HG03064 (cell line): Measurements from ENCODE around the gene ABLIM2.

Experiments used
- ATAC-seq: cut with Tn5 transposase; IDR thresholded peaks from one replicate; pipeline ENCODE4 v1.9.1; 2021; ENCODE audit warnings: low read depth; ENCODE audit not compliant: unreplicated experiment

ABLIM2 gene

DNA sequence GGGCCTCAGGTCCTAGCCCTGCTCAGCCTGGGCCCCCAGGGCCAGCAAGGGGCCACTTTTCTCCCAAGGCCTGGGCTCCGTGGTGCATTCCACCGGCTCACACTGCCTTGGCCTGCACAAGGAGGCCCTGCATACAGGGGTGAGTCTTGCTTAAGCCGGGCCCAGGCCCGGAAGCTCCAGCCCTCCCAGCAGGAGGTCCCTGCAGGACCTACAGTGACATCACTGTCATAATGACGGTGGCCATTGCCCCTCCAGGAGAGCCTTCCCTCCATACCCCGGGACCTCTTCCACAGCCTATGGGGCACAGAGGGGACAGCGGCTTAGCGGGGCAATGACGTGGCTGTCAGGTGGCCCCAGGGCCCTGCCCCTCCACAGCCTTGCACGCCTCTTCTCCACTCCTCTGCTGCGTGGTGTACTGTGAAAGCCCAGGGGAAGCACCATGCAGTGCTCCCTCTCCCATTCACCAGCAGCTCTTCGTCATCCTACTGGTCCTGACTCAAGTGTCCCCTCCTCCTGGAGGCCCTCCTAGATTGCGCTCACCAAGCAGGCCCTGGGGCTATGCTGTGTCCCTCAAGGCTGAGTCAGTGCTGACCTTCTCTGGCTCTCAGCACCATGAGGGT lies 186.6 kb downstream of the ABLIM2 start:
- no peak for ATAC-seq

DNA sequence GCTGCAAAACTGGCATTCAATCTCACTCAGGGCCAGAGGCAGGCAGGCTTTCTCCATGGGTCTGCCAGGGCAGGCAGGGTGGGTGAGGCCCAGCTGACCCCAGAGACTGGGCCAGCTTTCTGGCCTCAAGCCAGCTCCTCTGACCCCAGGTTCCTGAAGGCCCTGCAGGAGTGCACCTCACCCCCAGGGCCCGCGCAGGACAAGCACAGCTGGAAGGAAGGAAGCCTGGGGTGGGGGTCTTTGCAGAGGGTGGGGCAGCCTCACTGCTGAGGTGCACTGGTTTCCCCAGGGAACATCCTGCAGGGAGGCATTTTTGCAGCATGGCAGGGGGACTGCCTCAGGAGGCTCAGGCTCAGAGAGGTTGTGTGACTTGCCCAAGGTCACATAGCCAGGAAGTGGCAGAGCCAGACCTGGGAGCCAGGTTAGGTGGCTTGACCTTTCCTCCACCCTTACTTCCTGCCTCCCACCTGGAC lies 187.4 kb downstream of the ABLIM2 start:
- ATAC-seq = no peak

DNA sequence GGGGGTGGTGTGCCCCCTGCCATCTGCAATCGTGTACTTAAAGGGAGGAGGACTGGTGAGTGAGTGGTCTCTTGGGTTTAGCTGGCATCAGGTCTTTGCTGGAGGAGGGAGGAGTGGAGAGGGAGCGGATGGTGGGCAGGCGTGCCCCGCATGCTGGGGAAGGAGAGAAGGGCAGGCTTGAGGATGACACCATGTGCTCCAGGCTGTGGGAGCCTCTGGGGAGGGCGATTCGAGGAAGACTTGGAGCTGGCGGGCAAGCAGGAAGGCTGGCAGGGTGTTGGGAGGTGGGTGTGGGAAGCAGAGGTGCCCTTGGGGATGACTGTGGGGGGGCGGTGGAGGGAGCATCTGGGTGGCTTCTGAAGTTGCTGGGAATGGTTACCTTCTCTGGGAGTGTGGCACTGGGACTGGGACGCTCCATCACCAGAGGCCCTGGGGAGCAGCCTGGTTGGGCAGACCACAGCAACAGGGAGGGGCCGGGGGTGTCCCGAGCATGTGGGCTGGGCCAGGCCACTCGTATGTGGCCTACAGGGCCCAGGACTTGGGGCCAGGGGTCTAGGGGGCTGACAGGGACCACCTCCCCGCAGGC lies 188.2 kb downstream of the ABLIM2 start:
- ATAC-seq = peak; percentile 9

DNA sequence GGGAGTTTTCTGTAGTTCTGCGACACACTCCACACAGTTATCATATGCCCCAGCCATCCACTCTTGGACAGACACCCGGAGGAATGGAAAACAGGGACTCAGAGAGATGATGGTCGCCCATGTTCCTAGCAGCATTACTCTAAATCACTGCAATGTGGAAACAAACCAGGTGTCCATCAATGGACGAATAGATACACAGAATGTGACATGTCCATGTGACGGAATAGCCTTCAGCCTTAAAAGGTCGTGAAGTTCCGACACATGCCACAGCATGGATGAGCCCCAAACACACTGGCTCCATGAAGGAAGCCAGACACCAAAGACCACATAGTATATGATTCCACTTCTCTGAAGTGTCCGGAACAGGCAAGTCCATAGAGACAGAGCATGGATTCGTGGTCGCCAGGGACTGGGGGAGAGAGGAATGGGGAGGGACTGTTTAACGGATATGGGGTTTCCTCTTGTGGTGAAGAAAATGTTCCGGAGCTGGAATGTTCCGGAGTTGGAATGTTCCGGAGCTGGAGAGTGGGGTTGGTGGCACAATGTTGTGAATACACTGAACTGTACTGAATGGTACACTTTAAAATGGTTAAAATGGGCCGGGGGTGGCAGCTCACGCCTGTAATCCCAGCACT lies 190.2 kb downstream of the ABLIM2 start:
- ATAC-seq = no peak

DNA sequence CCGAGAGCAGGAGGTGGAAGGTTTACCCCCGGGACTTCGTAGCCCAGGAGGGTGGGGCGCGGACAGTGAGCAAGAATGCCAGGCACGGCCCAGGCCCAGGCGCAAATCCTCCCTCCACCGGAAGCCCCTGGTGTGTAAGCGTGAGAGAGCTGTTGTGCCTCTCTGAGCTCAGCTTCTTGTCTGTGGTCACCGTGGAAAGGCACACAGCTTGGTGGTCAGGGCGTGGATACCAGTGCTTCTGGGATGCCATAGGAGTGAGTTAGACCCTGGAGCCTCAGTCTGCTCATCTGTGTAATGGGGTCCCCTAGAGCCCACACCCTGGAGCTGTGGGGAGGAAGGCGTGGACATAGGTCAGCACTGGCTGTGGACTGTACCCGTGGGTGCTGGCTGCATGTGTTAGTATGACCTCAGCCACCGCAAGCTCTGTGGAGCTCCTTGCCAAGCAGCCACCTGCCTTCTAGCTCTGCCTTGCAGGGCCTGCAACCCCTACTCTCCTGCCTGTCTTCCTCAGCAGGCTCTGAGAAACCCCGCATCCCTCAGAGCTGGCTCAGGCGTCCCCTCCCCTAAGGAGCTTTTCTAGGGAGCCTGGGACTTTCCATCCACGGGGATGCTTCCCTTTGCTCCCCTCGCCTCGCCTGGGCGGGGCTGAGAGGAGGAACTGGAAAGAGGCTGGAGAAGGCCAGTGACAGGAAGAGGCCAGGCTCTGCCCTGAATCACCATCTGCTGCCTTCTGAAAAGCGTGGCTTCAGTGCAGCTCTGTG lies 190.9 kb downstream of the ABLIM2 start:
- no peak for ATAC-seq

DNA sequence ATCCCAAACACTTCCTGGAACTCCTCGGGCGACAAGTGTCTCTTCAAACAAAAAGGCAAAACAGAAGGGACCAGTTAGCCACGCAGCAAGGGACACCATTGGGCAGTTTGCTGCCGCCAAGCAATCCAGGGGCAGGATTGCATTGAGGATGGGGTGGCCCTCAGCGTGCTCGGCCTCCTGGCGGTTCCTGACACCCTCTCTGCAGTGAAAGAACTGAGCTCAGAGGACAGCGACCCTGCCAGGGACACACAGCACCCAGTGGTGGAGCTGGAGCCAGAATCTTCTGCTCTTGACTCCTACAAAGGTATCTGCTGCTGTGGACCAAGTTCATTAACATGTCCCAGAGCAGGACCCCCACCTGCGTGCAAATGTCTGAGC lies 191.6 kb downstream of the ABLIM2 start:
- ATAC-seq = no peak

DNA sequence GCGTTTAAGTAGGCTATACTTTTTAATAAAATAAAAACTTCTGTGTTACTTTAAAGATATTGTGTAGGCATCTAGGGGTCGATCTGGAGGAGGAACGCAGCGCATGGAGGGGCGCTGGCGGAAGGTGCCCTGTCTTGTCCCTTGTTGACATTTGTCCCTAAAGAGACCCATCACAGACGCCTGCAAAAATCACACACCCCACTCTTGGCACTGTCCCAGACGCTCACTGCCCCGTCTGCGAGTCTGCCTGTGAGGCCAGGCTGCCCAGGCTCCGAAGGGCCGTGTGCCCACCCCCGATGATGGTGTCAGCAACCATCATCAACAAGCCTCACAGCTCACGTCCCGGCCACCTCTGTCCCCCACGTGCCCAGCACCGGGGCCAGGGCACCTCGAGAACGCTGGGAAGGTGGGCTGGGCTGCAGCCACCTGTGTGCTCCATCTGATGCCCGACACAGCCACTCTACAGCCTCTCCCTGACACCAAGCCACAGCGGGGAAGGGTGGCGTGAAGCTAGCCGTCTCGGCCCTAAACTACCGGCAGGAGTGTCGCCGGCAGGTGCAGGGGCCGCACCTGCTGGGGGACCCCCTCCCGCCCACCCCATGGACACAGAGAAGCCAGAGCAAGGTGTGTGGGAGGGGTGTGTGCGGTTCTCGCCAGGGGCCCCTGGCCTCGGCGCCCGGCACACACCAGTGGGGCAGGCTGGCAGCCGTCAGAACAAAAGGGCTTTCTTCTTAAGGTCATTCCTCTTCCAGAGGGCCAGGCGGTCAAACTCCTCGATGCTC lies 192.1 kb downstream of the ABLIM2 start:
- ATAC-seq = no peak

DNA sequence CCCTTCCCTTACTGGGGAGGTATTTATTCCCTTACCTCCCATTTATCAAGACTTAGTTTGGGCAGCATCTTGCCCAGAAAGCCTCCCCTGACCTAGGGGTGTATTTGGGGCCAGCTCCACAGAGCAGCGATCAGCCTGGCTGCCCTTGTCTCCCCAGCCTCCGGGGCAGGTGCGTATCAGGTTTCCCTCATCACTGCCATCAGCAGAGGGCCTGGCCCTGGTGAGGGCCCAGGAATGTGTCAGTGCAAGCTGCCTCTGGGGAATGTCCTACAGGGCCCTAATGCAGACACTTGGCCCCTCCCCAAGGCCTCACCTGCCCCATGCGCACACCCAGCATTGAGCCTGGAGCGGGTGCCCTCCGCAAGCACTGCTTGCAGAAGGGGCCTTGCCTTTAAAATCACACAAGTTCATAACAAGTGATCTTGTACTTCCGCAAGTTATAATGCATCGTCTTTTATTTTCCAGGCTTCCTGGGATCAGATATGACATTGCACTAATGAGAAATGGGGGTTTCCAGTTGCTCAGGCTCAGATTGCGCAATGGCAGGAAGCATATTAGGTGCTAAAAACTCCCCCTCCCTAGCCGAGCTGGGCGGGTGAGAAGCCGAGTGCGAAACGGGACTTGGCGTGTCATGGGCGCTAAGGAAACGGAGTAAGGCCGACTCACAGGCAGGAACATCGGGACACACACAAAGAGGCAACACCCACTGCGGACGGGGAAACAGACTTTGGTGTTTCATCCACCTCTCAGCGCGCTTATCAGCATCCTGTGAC lies 193.5 kb downstream of the ABLIM2 start:
- ATAC-seq = no peak

DNA sequence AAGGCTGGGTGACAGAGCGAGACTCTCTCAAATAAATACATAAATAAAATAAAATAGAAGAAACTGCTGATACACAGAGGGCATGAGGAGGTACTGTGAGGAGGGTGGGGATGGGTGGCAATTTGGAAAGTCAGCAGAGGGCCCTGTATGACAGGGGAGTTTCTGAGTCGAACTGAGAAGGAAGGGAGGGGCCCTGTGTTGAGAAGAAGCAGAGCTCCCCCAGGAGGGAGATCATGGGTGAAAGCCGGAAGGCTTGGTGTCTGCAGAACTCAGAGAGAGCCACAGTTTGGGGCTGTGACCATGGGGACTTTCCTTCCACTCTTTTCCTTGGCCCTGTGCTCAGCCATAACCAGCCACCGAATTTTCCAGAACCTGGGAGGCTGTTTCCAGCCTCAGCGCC lies 194.2 kb downstream of the ABLIM2 start:
- ATAC-seq = no peak

DNA sequence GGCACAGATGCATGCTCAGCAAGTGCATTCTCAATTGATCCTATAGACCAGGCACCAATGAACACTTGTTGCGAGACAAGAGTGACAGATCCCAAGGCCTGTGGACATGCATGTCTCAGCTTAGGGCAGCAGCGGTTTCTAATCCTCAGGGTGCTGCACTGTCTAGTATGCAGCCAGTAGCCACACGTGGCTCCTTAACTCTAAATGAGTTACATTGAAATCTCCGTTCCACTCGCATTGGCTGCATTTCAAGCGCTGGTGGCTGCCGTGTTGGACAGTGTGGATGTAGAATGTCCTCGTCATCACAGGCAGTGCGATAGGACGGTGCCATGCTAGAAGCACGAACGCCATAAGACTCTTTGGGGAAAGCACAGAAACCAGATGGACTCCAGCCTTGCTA lies 194.9 kb downstream of the ABLIM2 start:
- ATAC-seq = no peak

DNA sequence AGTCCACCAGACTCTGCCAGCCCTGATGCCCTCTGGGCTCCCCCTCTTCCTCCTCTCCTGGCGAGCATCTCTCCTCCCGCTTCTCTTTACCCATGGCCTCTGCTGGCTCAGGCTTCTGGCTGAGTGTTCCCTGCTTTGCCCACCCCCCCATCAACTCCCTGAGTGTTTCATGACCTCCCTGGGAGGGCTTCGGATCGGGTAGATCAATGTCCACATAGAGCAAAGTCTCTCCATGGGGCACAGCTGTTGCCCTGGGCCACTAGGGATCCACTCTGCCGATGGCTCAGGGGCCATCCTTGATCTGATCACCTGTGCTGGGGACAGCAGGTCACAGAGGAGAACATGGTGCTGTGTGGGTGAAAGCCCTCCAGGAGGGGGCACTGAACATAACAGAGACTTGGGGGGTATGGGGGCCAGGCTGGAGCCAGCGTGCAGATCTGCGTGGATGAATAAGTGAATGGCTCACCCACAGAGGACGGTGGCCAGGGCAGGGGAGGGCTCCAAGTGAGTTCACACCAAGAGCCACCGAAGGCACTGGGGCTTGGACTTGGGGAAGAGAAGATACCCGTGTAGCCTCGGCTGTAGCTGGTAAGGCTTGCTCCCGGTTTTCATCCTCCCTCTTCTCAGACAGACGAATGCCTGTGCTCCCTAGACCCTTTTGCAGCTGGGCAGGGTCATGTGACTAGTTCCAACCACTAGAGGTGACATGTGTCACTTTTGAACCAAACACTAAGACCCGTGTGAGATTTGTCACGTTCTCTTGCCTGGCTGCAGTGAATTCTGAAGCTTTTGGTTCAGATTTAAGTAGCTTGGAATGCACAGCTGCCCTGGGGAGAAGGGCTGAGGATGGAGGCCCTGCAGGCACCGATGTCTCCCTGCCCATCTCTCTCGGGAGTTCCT lies 195.8 kb downstream of the ABLIM2 start:
- ATAC-seq = no peak

DNA sequence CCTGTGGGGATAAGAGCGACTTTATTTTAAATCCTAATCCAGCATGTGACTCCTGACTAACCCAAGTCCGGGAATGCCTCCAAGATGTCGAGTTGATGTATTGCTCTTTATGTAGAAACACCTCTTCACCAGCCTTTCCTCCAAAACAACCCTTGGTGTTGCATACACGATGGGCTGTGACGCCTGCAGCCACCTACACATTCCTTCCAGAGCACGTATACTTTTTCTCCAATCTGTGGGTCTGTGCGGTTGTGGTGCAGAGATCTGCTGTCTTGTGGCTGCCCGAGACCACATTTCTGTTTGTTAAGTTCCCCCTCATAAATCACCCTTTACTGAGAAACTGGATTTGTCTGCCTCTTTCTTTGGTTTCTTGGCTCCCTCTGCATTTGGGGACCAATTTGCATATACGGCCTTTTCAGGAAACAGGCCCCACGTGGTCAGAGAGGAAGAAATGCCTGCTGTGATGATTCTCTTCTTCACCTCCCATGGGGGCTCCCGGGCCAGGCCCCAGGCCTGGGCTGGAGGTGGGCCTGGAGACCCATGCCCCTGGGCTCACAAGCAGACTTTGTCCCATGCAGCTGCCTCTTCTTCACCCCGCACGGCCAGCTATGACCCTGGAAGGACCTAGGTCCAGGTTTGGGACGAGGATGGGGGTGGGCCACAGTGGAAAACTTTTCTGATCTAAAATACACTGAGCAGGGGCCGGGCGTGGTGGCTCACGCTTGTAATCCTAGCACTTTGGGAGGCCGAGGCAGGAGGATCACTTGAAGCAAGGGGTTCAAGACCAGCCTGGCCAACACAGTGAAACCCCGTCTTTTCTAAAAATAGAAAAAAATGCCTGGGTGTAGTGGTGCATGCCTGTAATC lies 197.6 kb downstream of the ABLIM2 start:
- no peak for ATAC-seq

DNA sequence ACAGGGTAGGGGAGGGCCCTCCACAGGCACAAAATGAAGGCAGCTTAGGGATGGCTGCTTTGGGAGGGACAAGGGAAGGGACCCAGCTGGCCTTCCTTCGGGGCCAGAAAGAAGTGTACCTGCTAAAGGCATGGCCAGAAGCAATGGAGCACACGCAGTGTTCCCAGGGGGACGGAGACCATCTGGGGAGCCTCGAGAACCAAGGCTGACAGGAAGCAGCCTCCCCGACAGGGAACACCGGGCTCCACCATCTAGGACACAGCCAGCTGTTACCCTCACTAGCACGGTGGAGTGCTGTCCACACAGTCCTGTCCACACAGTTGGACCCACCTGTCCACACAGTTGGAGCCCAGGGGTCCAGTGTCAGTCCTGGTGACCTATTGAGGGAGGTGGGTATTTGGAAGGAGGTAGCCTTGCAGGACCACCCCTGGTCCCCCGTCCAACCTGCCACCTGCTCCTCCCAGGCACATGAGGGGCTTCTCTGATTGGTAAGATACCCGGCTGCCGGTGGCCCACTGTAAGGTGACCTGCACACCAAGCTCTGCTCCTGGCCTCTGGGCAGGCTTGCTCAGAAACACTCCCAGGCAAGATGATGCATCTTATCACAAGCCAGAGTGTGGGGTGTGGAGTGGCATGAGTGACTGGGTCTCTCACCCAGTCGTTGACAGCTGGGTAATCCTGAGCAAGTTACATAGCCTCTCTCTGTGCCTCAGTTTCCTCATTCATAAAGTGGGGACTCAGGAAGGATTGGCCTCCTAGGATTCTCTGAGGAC lies 198.4 kb downstream of the ABLIM2 start:
- no peak for ATAC-seq

DNA sequence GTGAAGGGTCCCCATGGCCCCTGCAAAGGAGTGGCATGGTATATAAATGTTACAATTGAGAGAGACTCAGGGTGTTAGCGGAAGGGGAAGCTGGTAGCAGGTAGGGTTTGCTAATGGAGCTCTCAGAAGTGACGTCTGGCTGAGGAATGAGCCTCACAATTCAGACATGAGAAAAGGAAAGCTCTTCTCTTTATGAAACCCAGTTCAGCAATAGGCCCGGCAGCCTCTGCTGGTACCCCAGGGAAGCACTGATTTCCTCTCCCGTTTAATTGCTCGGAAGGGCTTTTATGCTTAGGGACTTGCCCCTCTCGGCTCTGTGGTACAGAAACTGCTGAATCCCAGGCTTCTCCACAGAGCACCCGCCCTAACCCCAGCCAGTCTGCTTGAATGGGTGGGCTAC lies 199.5 kb downstream of the ABLIM2 start:
- no peak for ATAC-seq

DNA sequence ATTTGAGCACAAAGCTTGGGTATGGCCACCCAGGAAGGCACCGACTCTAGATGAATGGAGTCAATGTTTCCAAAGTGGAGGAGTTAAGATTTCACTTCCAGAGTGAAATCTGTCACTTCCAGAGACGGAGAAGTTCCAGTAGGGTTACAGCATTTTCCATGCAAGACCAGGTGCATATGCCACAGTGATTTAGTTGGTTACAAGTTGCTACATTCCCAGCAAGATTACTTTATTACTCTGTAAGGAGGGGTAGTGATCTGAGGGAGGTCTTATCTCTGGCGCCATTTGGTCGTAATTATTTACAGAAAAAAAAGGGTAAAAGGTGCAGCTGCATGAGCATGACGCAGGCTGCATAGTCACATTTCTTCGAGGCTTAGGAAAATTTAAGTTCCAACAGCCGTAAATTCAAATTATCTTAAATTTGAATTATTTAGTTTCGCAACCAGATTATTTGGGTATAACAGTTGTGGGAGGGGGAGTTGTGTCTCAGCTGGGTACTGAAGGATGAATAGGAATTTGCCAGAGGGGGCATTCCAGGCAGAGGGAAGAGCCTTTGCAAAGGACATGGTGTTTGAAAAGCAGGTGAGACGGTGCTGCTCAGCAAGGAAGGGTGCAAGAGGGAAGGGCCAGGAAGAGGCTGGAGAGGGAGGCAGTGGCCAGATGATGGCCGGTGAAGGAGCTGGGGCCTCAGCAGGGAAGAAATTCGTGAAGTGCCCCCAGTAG lies 201.5 kb downstream of the ABLIM2 start:
- ATAC-seq = no peak

DNA sequence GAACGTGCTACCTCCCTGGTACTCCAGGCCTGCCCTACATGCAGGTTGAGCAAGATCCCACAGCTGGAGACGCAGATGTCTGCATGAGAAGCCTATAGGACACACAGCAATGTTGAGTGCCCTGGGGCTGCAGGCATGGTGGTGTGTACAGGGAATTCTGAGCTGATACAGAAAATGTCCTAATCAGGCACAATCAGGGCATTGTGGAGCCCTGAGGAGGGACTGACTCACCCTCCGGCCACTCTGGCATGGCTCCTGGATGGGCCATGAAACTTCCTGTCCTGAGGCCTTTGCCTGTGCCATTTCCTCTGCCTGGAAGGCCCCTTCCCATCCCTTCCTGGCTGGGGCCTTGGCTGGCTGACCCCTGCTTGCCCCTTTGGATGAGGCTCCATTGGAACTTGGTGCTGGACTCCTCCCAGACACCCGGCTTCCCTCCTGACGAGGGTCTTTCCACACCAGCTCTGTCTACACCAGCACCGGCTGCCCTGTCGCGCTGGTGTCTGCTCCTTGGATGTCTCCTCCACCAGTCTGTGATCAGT lies 202.3 kb downstream of the ABLIM2 start:
- ATAC-seq = no peak
